GM21786 (cell line): Measurements from ENCODE around the gene LRP1.

Source experiments
- ATAC-seq: cut with Tn5 transposase; IDR thresholded peaks from one replicate; pipeline ENCODE4 v1.9.1; 2021; ENCODE audit not compliant: unreplicated experiment

LRP1 gene

GRCh38 chr12:57190037-57190436, 61.8 kb downstream of the LRP1 start:
- no peak for ATAC-seq

DNA sequence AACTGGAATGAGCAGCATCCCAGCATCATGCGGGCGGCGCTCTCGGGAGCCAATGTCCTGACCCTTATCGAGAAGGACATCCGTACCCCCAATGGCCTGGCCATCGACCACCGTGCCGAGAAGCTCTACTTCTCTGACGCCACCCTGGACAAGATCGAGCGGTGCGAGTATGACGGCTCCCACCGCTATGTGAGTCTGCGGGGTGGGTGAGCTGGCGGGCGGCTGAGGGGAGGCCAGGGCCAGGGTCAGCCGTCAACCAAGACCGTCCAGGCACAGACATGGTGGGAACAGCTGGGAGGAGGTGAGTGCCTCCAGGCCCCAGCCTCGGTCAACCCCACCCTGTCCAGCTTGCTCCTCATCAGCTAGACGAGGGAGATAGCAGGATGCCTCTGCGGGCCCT, 62.5 kb downstream of the LRP1 start:
- ATAC-seq, result no peak

- ATAC-seq, result no peak
Observed at GRCh38 chr12:57191410-57191809, 63.1 kb downstream of the LRP1 start.

DNA sequence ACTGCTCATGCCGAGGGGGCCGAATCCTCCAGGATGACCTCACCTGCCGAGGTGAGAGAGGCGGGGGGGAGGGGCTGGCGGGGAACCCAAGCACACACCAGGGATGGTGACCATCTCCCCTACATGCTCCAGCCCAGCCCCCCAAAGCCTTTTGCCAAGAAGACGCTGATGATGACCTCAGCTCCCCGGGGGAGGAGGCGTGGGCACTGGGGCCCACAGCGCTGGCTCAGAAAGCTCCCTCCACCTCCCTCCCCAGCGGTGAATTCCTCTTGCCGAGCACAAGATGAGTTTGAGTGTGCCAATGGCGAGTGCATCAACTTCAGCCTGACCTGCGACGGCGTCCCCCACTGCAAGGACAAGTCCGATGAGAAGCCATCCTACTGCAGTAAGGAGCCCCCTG, 64.6 kb downstream of the LRP1 start:
- no peak for ATAC-seq

- no peak for ATAC-seq
Observed at GRCh38 chr12:57193706-57194245, 65.5 kb downstream of the LRP1 start.

DNA sequence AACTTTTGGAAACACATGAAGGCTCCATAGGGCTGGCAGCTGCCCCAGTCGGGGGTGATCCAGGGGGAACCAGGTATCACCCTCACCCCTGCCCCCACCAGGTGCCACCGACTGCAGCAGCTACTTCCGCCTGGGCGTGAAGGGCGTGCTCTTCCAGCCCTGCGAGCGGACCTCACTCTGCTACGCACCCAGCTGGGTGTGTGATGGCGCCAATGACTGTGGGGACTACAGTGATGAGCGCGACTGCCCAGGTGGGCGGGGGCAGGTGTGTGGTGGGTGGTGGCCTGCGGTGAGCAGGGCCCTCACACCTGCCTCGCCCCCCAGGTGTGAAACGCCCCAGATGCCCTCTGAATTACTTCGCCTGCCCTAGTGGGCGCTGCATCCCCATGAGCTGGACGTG, 66.0 kb downstream of the LRP1 start:
- ATAC-seq, result no peak

- no peak for ATAC-seq
Observed at GRCh38 chr12:57195186-57195585, 66.9 kb downstream of the LRP1 start.

DNA sequence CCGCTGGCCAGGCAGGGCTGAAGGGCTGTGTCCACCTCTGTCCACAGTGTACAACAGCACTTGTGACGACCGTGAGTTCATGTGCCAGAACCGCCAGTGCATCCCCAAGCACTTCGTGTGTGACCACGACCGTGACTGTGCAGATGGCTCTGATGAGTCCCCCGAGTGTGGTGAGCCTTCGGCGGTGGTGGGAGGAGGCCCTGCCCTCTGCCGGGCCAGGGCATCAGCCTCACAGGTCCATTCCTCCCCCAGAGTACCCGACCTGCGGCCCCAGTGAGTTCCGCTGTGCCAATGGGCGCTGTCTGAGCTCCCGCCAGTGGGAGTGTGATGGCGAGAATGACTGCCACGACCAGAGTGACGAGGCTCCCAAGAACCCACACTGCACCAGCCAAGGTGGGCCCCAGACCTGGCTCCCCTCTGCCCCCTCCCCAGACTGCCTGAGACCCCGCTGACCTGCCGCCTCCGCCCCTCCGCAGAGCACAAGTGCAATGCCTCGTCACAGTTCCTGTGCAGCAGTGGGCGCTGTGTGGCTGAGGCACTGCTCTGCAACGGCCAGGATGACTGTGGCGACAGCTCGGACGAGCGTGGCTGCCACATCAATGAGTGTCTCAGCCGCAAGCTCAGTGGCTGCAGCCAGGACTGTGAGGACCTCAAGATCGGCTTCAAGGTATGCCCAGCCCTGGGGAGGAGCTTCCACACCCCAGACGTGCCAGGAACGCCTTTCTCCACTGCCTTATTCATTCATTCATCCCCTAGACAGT, 67.5 kb downstream of the LRP1 start:
- no peak for ATAC-seq

GRCh38 chr12:57196439-57196838, 68.2 kb downstream of the LRP1 start:
- ATAC-seq, result no peak

GRCh38 chr12:57196956-57197355, 68.7 kb downstream of the LRP1 start:
- ATAC-seq, result no peak

DNA sequence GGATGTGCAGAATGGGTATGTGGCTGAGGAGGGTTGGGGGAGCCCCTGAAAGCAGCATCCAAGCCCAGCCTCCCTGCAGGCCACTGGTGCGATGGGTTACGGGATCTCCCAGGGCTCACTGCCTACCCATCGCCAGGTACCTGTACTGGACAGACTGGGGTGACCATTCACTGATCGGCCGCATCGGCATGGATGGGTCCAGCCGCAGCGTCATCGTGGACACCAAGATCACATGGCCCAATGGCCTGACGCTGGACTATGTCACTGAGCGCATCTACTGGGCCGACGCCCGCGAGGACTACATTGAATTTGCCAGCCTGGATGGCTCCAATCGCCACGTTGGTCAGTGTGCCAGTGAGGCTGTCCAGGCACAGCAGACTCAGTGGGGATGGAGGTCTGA, 70.0 kb downstream of the LRP1 start:
- ATAC-seq, result no peak

DNA sequence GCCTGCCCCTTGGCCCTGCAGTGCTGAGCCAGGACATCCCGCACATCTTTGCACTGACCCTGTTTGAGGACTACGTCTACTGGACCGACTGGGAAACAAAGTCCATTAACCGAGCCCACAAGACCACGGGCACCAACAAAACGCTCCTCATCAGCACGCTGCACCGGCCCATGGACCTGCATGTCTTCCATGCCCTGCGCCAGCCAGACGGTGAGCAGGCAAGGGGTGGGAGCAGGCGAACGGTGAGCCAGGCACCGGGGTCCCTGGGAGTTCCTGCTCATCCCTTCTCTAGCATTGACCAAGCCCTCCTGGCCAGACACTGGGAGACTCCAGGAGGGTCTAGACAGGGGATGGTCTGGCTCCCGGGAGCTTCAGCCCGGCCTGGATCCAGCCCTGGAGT, 70.9 kb downstream of the LRP1 start:
- no peak for ATAC-seq

DNA sequence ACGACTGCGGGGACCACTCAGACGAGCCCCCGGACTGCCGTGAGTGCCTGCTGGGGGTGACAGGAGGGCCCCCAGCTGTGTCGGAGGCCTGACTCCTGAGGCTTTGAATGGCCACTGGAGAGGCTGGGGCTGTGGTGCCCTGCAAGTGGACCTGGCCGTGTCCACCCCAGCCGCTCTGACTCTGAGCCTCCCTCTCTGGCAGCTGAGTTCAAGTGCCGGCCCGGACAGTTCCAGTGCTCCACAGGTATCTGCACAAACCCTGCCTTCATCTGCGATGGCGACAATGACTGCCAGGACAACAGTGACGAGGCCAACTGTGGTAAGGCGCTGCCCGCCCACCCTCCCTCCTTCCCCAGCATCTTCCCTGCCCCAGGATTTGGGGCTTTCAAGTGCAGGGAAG, 72.2 kb downstream of the LRP1 start:
- ATAC-seq, result no peak

DNA sequence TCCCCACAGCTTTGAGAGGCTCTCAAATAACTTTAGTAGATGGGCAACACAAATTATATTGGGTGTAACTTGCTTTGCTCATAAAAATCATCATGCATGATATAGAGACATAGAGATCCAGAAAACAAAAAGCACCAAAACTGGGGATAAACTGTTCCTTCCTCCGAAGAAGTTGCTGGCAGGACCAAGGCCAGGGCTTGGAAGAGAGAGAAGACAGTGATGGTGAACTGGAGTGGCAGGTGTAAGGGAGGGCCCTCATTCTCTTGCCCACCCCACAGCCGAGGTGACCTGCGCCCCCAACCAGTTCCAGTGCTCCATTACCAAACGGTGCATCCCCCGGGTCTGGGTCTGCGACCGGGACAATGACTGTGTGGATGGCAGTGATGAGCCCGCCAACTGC, 72.9 kb downstream of the LRP1 start:
- ATAC-seq, result no peak

- no peak for ATAC-seq
Observed at GRCh38 chr12:57201631-57202030, 73.3 kb downstream of the LRP1 start.

GRCh38 chr12:57202321-57202720, 74.0 kb downstream of the LRP1 start:
- no peak for ATAC-seq

GRCh38 chr12:57203201-57203600, 74.9 kb downstream of the LRP1 start:
- no peak for ATAC-seq

DNA sequence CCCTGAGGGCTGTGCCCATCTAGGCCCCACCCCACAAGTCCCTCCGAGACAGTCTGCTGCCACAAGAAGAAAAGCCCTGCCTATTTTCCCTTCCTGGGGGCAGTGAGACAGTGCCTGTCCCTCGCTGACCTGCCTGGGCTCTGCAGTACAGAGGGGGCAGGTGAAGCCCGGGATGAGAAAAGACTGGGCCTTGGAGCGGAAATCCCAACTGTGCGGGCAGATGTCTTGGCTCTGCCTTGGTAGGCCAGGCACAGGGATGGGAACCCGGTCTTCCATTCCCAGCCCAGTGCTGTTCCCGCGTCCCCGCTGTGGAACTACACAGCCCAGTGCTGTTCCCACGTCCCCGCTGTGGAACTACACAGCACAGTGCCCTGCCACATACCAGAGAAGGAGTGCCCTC, 75.5 kb downstream of the LRP1 start:
- no peak for ATAC-seq

DNA sequence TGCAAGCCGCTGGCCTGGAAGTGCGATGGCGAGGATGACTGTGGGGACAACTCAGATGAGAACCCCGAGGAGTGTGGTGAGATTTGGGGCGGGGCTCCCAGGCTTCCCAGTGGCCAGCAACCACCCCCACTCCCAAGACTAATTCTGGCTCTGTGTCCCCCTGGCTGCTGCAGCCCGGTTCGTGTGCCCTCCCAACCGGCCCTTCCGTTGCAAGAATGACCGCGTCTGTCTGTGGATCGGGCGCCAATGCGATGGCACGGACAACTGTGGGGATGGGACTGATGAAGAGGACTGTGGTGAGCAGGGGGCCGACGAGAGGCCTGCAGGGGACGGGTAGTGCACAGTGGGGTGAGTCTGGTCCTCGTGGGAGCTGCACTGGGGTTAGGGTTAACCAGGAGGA, 76.2 kb downstream of the LRP1 start:
- ATAC-seq, result no peak

DNA sequence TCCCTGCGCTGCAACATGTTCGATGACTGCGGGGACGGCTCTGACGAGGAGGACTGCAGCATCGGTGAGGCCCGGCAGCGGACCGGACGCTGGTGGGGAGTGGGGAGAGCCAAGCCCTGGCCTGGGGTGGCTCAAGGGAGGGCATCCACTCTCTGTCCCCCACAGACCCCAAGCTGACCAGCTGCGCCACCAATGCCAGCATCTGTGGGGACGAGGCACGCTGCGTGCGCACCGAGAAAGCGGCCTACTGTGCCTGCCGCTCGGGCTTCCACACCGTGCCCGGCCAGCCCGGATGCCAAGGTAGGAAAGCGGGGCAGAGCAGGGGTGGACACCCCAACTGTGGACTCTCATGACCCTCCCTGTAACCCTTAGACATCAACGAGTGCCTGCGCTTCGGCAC, 76.9 kb downstream of the LRP1 start:
- no peak for ATAC-seq

DNA sequence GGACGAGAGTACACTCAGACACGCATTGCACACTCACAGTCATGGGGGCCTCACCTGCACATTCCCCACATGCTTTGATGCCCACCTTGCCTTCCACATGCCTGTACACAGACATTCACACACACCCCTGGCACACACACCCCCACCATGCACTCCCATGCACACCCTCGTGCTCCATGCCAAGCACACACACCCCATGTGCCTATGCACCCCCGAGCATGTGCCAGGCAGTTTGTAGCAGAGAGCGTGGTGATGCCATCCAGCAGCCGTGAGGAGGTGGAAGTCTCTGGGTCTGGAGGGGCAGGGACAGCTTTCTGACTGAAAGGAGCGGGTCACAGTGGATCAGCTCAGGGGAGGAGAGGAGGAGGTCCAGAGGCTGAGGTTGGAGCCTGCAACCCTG, 77.6 kb downstream of the LRP1 start:
- ATAC-seq, result no peak

GRCh38 chr12:57207731-57208630, 79.7 kb downstream of the LRP1 start:
- no peak for ATAC-seq
